T47D (cell line): ENCODE measurements around the gene MRFAP1.

Experiments used
- DNase-seq, 2 experiments: peaks; one replicate each; pipeline versions ENCODE4 v3.0.0 to v3.0.0-alpha.2; 2011 to 2012; ENCODE audit warnings: low read depth in 1 of 2, low spot score in 1 of 2
- JUND ChIP-seq: IDR thresholded peaks from 2 replicates; pipeline ENCODE4 v1.6.1; 2012; ENCODE audit warnings: low read depth
- in situ Hi-C: cut with HindIII; loops from 2 replicates; pipeline ENCODE4 v1.10.0; 2016; ENCODE audit warnings: low sequenced_read_pairs, low pct_unique_long_range_greater_than_20kb

MRFAP1 gene

DNA sequence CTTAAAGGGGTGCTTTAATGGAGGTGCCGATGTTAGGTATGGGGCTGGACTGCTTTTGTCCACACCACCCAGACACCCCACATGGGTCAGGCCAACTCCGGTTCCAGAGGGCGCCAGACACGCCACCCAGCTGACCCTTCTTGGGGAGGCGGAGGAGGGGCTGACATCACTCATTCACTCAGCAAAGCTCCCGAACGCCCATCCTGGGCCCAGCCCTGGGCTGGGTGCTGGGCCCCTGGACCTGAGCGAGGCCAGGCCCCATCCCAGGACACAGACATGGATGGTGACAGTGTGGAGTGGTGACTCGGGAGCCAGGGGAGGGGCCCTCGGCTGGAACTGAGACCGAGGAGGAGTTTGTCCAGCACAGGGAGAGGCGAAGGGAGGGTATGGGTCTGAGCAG lies 37.4 kb upstream of the MRFAP1 start:
- in situ Hi-C loops, result no loop called here
- DNase-seq, result no peak
- no peak for TF ChIP-seq JUND

DNA sequence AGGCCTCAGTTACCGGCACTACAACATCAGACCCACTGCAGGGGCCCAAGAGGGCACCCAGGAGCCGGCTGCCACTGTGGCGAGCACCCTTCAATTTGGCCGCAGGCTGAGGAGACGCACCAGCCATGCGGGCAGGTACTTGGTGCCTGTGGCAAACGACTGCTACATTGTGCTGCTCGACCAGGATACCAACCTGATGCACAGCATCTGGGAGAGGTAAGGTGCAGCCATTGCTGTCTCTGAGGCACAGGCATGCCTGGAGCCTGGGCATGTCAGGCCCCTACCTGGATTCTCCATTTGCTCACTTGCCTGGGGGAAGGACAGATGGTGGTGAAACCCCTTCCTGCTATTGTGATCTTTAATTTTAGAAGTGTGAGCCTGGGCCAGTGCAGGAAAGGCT lies 35.4 kb upstream of the MRFAP1 start:
- TF ChIP-seq JUND, result no peak
- in situ Hi-C loops, result no loop called here
- DNase-seq, result no peak

DNA sequence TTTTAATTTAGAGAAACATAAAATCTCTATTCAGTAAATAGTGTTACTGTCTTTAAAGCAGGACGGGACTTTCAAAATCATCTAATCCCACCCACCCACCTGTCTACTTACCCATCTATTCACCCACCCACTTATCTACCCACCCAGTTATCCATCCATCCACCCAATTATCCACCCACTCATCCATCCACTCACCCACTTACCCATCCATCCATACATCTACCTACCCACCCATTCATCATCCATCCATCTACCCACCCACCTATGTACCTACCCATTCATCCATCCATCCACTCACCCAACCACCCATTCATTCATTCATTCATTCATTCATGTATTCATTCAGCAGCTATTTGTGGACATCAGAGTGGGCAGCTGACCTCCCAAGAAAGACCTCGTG lies 34.9 kb upstream of the MRFAP1 start:
- DNase-seq, result no peak
- in situ Hi-C loops, result no loop called here
- TF ChIP-seq JUND, result no peak

DNA sequence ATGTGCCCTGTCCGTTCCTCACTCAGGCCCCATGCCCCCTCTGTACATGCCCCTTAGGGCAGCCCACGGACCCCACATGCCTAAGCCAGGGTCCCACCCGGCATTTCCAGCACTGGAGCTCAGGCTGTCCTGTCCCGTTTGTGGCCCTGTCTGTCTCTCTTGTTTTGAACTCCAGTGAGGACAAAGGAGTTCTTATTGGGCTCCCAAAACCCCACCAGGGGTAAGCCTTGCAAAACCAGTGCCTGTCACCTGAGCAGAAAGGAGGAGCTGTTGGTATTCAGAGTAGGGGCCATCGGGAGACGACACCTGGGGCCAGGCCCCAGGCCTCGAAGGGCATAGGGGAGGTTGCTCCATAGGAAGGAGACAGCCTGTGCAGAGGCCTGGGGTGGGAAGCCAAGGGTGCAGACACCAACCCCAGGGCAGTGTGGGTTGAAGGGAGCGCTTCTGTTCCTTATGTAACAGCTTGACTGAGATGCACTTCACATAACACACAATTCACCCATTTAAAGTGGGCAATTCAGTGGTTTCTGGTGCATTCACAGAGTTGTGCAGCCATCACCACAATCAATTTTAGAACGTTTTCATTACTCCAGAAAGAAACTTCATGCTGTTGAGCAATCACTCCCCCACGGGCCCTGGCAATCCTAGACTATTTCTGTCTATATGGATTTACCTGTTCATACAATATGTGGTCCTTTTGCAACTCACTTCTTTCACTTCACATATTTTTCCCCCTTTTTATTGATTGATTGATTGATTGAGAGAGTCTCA lies 33.8 kb upstream of the MRFAP1 start:
- in situ Hi-C loops, result no loop called here
- TF ChIP-seq JUND, result no peak
- DNase-seq, result no peak

GRCh38 chr4:6607368-6608055 lies 33.0 kb upstream of the MRFAP1 start:
- no peak for DNase-seq
- in situ Hi-C loops, result no loop called here
- TF ChIP-seq JUND, result no peak

DNA sequence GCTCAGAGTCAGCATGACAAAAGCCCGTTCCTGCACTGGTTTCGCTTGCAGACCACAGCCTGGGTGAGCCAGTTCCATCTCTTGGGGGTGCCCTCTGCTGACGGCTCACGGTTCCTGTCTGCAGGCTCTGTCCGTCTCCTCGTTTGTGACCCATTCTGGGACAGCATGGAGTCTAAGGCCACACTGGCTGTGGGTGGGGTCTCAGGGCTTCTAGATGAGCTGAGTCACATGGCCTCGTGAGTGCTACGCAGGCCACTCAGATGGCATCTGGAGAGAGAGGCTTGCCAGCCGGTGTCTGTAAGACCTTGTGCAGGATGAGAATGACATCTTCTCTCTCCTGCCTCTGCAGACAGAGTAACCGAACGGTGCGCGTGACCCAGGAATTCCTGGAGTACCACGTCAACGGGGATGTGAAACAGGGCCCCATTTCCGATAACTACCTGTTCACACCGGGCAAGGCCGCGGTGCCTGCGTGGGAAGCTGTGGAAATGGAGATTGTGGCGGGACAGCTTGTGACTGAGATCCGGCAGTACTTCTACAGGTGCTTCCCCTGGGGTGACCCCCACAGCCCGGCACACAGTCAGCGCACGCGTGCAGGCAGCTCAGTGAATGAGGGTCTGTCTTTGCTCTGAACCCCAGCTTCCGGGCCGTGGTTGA lies 31.6 kb upstream of the MRFAP1 start:
- no peak for DNase-seq
- in situ Hi-C loops, result no loop called here

GRCh38 chr4:6609415-6610079 lies 30.9 kb upstream of the MRFAP1 start:
- in situ Hi-C loops, result no loop called here
- no peak for TF ChIP-seq JUND
- no peak for DNase-seq

More for the DNA sequence above, 31.6 kb upstream of the MRFAP1 start:
- no peak for TF ChIP-seq JUND

DNA sequence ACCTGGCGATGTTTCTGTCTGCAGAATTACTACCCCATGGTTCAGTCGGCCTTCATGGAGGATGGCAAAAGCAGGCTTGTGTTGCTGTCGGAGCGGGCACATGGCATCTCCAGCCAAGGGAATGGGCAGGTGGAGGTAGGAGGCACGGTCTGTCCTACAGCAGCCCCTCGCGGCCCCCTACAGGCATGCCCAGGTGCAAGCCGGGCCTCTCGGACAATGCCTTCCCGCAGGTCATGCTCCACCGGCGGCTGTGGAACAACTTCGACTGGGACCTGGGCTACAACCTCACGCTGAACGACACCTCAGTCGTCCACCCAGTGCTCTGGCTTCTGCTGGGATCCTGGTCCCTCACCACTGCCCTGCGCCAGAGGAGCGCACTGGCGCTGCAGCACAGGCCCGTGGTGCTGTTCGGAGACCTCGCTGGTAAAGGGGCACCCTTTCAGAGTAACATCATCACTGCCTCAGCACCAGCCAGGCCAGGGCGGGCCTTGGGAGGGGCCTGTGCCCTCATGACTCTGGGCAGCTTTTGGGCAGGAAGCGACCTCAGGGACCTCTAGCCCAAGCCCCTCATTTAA lies 29.5 kb upstream of the MRFAP1 start:
- no peak for TF ChIP-seq JUND
- in situ Hi-C loops, result no loop called here
- no peak for DNase-seq

DNA sequence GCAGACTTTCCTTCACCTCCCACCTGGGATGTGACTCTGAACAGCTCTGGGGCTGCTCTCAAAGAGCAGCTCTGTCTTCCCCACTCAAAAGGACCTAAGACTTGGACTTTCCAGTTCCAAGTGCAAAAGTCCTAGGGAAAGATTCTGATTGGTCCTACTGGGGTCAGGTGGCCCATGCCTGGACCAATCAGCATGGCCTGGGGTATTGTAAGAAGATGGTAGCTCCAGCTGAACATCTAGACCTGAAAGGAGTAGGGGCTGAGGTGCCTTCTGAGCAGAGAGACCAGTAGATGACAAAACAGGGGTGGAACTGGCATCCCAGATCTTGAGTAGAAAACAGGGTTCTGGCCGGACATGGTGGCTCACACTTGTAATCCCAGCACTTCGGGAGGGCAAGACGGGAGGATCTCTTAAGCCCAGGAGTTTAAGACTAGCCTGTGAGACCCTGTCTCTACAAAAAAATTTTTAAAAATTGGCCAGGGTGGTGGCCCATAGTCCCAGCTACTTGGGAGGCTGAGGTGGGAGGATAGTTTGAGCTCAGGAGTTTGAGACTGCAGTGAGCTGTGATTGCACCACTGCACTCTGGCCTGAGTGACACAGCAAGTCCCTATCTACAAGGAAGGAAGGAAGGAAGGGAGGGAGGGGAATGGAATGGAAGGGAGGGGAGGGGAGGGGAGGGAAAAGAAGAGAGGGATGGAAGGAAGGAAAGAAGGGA lies 27.4 kb upstream of the MRFAP1 start:
- DNase-seq, result no peak
- TF ChIP-seq JUND, result no peak

DNA sequence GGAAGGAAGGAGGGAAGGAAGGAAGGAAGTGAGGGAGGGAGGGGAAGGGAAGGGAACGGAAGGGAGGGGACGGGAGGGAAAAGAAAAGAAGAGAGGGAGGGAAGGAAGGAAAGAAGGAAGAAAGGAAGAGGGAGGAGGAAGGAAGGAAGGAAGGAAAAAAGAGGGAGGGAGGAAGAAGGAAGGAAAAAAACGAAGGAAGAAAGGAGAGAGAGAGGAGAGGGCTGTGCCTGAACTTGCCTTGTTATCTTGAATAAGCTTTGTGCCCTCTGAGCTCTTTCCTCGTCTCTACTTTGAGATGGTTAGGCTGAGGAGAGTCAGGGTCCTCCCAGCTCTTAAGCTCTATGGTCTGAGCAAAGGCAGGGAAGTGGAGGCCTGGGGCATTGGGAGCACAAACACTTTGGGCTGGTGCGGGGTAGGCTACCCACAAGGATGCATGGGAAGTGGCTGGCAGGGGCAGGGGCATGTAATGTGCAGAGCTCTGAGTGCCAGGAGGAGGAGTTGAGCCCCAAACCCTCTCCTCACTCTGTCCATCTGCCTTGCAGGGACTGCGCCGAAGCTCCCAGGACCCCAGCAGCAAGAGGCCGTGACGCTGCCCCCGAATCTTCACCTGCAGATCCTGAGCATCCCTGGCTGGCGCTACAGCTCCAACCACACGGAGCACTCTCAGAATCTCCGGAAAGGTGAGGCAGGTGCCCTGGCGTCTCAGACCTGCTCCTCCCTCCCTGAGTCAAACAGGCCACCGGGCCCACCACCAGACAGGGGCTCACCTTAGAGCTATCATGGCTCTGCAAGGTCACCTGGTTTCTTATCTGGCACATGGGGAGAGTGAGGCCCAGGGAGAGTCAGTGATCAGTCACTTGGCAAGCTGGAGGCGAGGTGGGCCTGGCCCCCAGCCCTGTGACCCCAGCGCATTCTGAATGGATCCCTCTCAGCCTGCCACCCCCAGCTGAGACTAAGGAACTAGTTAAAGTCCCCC lies 26.5 kb upstream of the MRFAP1 start:
- no peak for DNase-seq
- in situ Hi-C loops, result no loop called here
- TF ChIP-seq JUND, result no peak

More for the DNA sequence above, 27.4 kb upstream of the MRFAP1 start:
- in situ Hi-C loops, result no loop called here

DNA sequence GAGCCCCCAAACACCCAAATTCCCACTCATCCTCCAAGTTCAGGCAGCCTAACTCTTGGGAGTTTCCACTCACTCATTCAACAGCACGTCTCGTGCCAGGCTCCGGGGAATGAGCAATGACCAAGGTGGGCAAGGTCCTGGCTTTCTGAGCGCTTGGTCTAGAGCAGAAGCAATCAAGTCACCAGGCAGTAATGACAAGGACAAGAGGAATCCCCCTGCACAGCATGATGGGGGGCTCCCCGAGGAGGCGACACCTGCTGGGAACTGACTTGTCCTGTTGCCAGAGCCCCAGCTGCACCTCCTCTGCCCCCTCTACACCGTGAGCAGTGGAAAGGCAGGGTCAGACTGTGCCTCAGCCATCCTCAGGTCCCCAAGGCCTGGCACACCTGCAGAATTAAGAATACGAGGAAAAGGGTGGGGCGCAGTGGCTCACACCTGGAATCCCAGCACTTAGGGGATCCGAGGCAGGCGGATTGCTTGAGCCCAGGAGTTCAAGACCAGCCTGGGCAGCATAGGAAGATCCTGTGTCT lies 25.7 kb upstream of the MRFAP1 start:
- in situ Hi-C loops, result no loop called here
- no peak for DNase-seq

More for the DNA sequence above, 25.7 kb upstream of the MRFAP1 start:
- TF ChIP-seq JUND, result no peak
